Right lobe of liver (tissue), 4 donors: ENCODE measurements around the gene LIMCH1.

Experiments
- POLR2A ChIP-seq: fragments of 450-650 bp; IDR thresholded peaks from one replicate; pipeline ENCODE4 v1.6.1; 2017; ENCODE audit warnings: antibody characterized with exemption, mild to moderate bottlenecking
- TF ChIP-seq, protein P1 (sequence below), 4 donors: fragments of 200-600 bp in 3 of 4; fragments of 450-650 bp in 1 of 4; IDR thresholded peaks; one replicate each; pipeline versions ENCODE4 v1.5.1 to v1.8.0; 2016 to 2022; ENCODE audit warnings: antibody characterized with exemption in 4 of 4, mild to moderate bottlenecking in 2 of 4
- donor health status: DM: no; HTN: no; CAD: no.
- donor health status: DM: no; HTN: no; CAD: no.
- donor health status: DM: no; HTN: yes; CAD: no.

GRCh38 chr4:41703785-41704184, 165.8 kb downstream of the LIMCH1 start:
- TF ChIP-seq, protein P1, sequence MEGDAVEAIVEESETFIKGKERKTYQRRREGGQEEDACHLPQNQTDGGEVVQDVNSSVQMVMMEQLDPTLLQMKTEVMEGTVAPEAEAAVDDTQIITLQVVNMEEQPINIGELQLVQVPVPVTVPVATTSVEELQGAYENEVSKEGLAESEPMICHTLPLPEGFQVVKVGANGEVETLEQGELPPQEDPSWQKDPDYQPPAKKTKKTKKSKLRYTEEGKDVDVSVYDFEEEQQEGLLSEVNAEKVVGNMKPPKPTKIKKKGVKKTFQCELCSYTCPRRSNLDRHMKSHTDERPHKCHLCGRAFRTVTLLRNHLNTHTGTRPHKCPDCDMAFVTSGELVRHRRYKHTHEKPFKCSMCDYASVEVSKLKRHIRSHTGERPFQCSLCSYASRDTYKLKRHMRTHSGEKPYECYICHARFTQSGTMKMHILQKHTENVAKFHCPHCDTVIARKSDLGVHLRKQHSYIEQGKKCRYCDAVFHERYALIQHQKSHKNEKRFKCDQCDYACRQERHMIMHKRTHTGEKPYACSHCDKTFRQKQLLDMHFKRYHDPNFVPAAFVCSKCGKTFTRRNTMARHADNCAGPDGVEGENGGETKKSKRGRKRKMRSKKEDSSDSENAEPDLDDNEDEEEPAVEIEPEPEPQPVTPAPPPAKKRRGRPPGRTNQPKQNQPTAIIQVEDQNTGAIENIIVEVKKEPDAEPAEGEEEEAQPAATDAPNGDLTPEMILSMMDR (IDR thresholded peaks at IDR 0.05) = no peak
- no peak for TF ChIP-seq POLR2A
